ENCODE data around the gene FRMPD1. TPM values are rescaled to one million over a fixed set of nuclear protein-coding genes. Genes with fewer than 3 reads are reported as not detected.

FRMPD1 gene
- total RNA-seq, 3 donors from 2014 or later: 0.09 to 1.1 TPM; not detected in 1

DNA sequence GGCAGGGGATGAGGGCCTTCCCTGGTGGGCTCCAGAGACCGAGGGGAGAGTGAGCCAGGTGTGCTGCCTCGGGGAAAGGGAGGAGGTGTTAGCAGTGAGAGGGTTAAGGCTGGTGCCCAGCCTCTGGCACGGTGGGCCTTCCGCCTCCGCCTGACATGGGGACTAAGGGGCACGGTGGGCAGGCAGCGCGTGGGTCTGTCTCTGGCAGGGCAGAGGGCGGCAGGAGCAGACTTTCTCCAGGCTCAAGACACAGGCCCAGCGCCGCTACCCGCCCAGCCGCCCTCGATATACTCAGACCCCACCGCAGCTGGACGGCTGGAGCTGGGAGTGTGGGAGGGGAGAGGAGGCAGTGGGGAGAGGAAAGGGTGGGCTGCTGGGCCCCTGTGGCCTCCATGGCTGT is 14.9 kb upstream of the FRMPD1 start:
- DNase-seq: no peak
- Histone ChIP-seq H3K9me3 (no peaks in the 10 kb centered on the region), H3K4me3 (no peak overlapping the region), H3K36me3 (ENCODE audit: low read depth) (no peaks in the 10 kb centered on the region), H3K4me1 (ENCODE audit: low read depth) (no peaks in the 10 kb centered on the region)
- TF ChIP-seq, protein P1, sequence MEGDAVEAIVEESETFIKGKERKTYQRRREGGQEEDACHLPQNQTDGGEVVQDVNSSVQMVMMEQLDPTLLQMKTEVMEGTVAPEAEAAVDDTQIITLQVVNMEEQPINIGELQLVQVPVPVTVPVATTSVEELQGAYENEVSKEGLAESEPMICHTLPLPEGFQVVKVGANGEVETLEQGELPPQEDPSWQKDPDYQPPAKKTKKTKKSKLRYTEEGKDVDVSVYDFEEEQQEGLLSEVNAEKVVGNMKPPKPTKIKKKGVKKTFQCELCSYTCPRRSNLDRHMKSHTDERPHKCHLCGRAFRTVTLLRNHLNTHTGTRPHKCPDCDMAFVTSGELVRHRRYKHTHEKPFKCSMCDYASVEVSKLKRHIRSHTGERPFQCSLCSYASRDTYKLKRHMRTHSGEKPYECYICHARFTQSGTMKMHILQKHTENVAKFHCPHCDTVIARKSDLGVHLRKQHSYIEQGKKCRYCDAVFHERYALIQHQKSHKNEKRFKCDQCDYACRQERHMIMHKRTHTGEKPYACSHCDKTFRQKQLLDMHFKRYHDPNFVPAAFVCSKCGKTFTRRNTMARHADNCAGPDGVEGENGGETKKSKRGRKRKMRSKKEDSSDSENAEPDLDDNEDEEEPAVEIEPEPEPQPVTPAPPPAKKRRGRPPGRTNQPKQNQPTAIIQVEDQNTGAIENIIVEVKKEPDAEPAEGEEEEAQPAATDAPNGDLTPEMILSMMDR (IDR thresholded peaks at IDR 0.05): no peak
- no peak for ATAC-seq
- intact Hi-C loops (cut with DNase I, micrococcal nuclease): no loop called here

DNA sequence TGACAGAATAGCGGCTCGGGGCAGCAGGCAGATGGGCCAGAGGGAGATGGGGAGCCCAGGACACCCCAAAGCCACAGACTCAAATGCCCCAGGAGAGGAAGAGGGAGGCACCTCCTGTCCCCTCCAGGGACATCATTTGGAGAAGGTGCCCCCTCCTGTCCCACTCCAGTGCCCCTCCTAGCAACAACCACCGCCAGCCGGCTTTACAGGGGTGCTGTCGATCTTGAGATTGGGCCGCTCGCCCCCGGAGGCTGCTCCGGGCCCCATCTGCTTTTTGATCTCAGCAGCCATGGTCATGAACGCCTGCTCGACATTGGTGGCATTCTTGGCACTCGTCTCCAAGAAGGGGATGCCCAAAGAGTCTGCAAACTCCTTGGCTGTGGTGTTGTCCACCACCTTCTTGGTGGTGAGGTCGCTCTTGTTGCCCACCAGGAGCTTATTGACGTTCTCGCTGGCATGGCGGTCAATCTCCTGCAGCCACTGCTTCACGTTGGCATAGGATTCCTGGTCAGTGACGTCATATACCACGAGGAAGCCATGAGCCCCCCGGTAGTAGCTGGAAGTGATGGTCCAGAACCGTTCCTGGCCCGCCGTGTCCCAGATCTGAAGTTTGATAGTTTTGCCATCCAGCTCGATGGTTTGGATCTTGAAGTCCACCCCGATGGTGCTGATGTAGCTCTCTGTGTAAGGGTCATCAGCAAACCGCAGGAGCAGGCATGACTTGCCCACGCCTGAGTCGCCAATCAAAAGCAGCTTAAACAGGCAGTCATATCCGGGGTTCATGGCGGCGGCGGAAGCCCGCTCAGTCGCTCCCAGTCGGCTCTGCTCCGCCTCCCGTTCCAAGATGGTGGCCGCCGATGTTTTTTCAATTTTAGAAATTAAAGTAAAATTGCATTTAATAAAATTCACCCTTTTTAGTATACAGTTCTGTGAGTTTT is 14.0 kb upstream of the FRMPD1 start:
- TF ChIP-seq, protein P1 (IDR thresholded peaks at IDR 0.05): no peak
- ATAC-seq (no peak), DNase-seq (no peak)
- Histone ChIP-seq H3K9me3 (no peaks in the 10 kb centered on the region), H3K4me3 (no peak overlapping the region), H3K4me1 (ENCODE audit: low read depth) (no peaks in the 10 kb centered on the region), H3K36me3 (ENCODE audit: low read depth) (no peaks in the 10 kb centered on the region)
- intact Hi-C loops (cut with DNase I, micrococcal nuclease): no loop called here

DNA sequence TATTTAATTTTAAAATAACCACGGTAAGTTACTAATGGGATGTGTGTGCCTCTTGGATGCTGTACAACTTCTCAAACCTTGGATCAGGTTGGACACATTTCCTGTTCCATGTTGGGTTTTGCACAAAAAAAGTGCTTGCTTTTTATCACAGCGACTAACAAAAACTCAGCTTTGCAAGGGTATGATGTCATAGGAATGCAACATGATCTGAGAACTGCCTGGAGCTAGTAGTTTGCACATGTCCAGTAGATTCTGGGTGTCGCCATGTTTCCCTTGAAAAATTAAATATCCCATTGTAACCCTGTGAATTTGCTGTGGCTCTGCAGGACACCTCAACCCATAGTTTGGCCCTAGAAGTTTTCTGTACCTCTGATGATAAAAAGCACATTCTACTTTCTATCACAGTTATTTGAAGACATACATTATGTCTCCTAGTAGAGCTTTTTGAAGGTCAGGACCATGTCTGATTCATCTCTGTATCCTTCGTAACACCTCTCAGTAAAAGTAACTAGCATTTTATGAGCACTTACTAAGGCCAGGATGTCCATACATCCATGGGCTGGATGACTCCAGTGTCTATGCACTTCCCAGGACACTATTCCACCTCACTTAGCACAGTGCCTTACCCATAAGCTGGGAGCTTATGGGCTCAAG is 11.5 kb upstream of the FRMPD1 start:
- TF ChIP-seq, protein P1 (IDR thresholded peaks at IDR 0.05): no peak
- Histone ChIP-seq H3K36me3 (ENCODE audit: low read depth) (no peaks in the 10 kb centered on the region), H3K9me3 (no peaks in the 10 kb centered on the region), H3K4me3 (no peak overlapping the region), H3K4me1 (ENCODE audit: low read depth) (no peaks in the 10 kb centered on the region)
- ATAC-seq (no peak), DNase-seq (no peak)
- intact Hi-C loops (cut with DNase I, micrococcal nuclease): no loop called here

DNA sequence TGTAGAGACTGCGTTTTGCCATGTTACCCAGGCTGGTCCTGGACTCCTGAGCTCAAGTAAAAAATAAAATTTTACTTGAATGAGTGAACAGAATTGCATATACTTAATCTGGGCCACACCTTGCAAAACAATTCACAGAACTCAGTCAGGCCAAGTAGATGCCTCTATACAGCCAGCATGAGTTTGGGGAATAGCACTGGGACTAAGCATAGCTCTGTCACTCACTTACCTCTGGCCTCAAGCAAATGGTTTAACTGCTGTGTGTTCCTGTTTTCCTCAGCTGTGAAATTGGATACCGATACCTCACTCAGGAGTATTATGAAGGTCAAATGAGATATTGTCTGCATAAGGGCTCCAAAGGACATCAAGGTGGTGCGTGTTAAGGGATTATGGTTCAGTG is 10.9 kb upstream of the FRMPD1 start:
- DNase-seq (no peak), ATAC-seq (no peak)
- TF ChIP-seq, protein P1 (IDR thresholded peaks at IDR 0.05): no peak
- no peak overlapping the region for H3K4me3 ChIP-seq
- H3K4me1 ChIP-seq (ENCODE audit: low read depth): no peaks in the 10 kb centered on the region
- H3K9me3 ChIP-seq: no peaks in the 10 kb centered on the region
- intact Hi-C loops (cut with DNase I, micrococcal nuclease): no loop called here
- no peaks in the 10 kb centered on the region for H3K36me3 ChIP-seq (ENCODE audit: low read depth)

DNA sequence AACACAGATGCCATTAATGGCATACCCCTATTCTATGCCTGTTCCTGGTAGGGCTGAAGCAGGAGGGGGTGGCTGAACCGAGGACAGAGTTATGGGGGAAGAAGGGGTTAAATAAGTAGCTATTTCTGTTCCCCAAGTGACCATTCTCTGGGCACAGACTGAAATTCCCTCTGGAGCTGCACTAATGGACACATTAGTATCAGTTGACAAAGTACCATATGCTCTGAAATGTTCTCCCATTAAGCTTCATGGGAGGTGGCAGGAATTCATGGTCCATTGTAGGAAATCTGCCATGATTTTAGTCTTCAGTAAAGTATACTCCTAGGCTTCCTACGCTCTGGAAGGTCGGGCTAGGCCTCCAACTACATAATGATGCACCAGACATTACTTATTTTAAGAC is 10.5 kb upstream of the FRMPD1 start:
- Histone ChIP-seq H3K9me3 (no peaks in the 10 kb centered on the region), H3K4me3 (no peak overlapping the region), H3K4me1 (ENCODE audit: low read depth) (no peaks in the 10 kb centered on the region), H3K36me3 (ENCODE audit: low read depth) (no peaks in the 10 kb centered on the region)
- ATAC-seq: no peak
- intact Hi-C loops (cut with DNase I, micrococcal nuclease): no loop called here
- TF ChIP-seq, protein P1 (IDR thresholded peaks at IDR 0.05): no peak
- no peak for DNase-seq

Measured in mucosa of descending colon (tissue), 3 donors.